B cell (primary cell): ENCODE measurements around the gene GART. TPM values are rescaled to one million over a fixed set of nuclear protein-coding genes. Genes with fewer than 3 reads are reported as not detected.

Source experiments
- ATAC-seq: fragments of 200-7000 bp; cut with Tn5 transposase; one replicate; pipeline ENCODE4 v1.10.0; 2021; ENCODE audit warnings: low read depth, mild to moderate bottlenecking, moderate number of reproducible peaks, moderate library complexity
- CTCF ChIA-PET: fragments of 350-600 bp; sonication (Branson Sonifier 250); formaldehyde crosslinking; loops from one replicate; lab custom pipeline; 2021; ENCODE audit warnings: antibody characterized with exemption, inconsistent platforms; lab: Charles Lee
- POLR2A ChIA-PET: fragments of 350-600 bp; sonication (Branson Sonifier 250); formaldehyde crosslinking; loops from one replicate; lab custom pipeline; 2021; ENCODE audit warnings: antibody characterized with exemption; lab: Charles Lee
- DNase-seq: peaks from one replicate; pipeline ENCODE4 v3.0.0; 2013
- H2AFZ ChIP-seq: 2 replicates; pipeline ENCODE4 v1.6.1; 2012; ENCODE audit warnings: mild to moderate bottlenecking, low read depth, low read length; ENCODE audit not compliant: insufficient read depth, poor library complexity, severe bottlenecking
- H3K27ac ChIP-seq, 2 donors: 1 replicate in 1 of 2; 2 replicates in 1 of 2; pipeline ENCODE4 v1.5.1; 2012 to 2013; ENCODE audit warnings: low read length in 2 of 2, mild to moderate bottlenecking in 2 of 2, moderate library complexity in 1 of 2
- H3K27me3 ChIP-seq, 4 experiments: fragments of 200-600 bp in 1 of 4; sonication (generic) in 1 of 4; replicated peaks in 1 of 4; 1 replicate in 2 of 4; 2 replicates in 2 of 4; pipeline versions ENCODE4 v1.6.1 to v1.7.0; 2013 to 2016; ENCODE audit warnings: low read length in 3 of 4, mild to moderate bottlenecking in 2 of 4, mixed read lengths in 1 of 4, moderate library complexity in 1 of 4; ENCODE audit not compliant: insufficient read depth in 4 of 4, control insufficient read depth in 3 of 4; ENCODE audit errors: control extremely low read depth in 1 of 4
- H3K36me3 ChIP-seq, 2 experiments: replicated peaks in 1 of 2; 1 replicate in 1 of 2; 2 replicates in 1 of 2; pipeline versions ENCODE4 v1.6.1 to v1.7.1; 2013; ENCODE audit warnings: low read length in 1 of 2; ENCODE audit not compliant: insufficient read depth in 2 of 2, control insufficient read depth in 1 of 2; ENCODE audit errors: control extremely low read depth in 1 of 2, extremely low read depth in 1 of 2
- H3K4me1 ChIP-seq, 2 donors: fragments of 200-600 bp in 1 of 2; sonication (generic) in 1 of 2; 1 replicate in 1 of 2; 2 replicates in 1 of 2; pipeline versions ENCODE4 v1.5.1 to v1.6.1; 2013 to 2017; ENCODE audit warnings: low read length in 2 of 2; ENCODE audit not compliant: control insufficient read depth in 2 of 2, insufficient read depth in 2 of 2
- H3K4me2 ChIP-seq: replicated peaks from 2 replicates; pipeline ENCODE3; 2012; ENCODE audit warnings: mild to moderate bottlenecking, low read depth, low read length; ENCODE audit not compliant: poor library complexity, severe bottlenecking
- H3K4me3 ChIP-seq, 5 experiments: fragments of 200-600 bp in 1 of 5; sonication (generic) in 1 of 5; 1 replicate in 3 of 5; 2 replicates in 2 of 5; pipeline versions ENCODE4 v1.5.1 to v1.7.0; 2011 to 2016; ENCODE audit warnings: low read length in 4 of 5, mild to moderate bottlenecking in 4 of 5, low read depth in 2 of 5, control low read depth in 1 of 5, moderate library complexity in 1 of 5; ENCODE audit not compliant: insufficient read depth in 1 of 5; ENCODE audit errors: control extremely low read depth in 1 of 5, extremely low read depth in 1 of 5
- H3K79me2 ChIP-seq: fragments of 200-600 bp; sonication (generic); one replicate; pipeline ENCODE4 v1.6.0; 2016; ENCODE audit warnings: low read length; ENCODE audit not compliant: control insufficient read depth, insufficient read depth
- H3K9ac ChIP-seq: fragments of 200-600 bp; sonication (generic); 2 replicates; pipeline ENCODE4 v1.6.1; 2017; ENCODE audit warnings: mild to moderate bottlenecking, low read length, moderate library complexity
- H3K9me3 ChIP-seq, 3 donors: one replicate each; pipeline versions ENCODE4 v1.6.1 to v1.7.1; 2013; ENCODE audit warnings: low read length in 2 of 3; ENCODE audit not compliant: control insufficient read depth in 2 of 3, insufficient read depth in 1 of 3; ENCODE audit errors: control extremely low read depth in 1 of 3
- H4K20me1 ChIP-seq: 2 replicates; pipeline ENCODE4 v1.6.0; 2012; ENCODE audit warnings: mild to moderate bottlenecking, low read length; ENCODE audit not compliant: insufficient read depth, control insufficient read depth, poor library complexity, severe bottlenecking
- H3K27ac Mint-ChIP-seq: one replicate; pipeline ENCODE4 v1.8.0; 2021; ENCODE audit warnings: mixed read lengths
- H3K27me3 Mint-ChIP-seq: one replicate; pipeline ENCODE4 v1.8.0; 2021; ENCODE audit warnings: mixed read lengths
- H3K4me1 Mint-ChIP-seq: one replicate; pipeline ENCODE4 v1.8.0; 2021; ENCODE audit warnings: mixed read lengths
- H3K4me3 Mint-ChIP-seq: one replicate; pipeline ENCODE4 v1.8.0; 2021; ENCODE audit warnings: mixed read lengths
- H3K9me3 Mint-ChIP-seq: one replicate; pipeline ENCODE4 v1.8.0; 2022; ENCODE audit warnings: mixed read lengths; ENCODE audit not compliant: insufficient read depth
- EZH2 ChIP-seq: IDR thresholded peaks from 2 replicates; pipeline ENCODE4 v1.6.1; 2012; ENCODE audit warnings: borderline replicate concordance, low read depth, mild to moderate bottlenecking, moderate library complexity, low read length; ENCODE audit not compliant: insufficient read depth, poor library complexity, severe bottlenecking
- WGBS: methylation state at CpG from one replicate; pipeline ENCODE4 v1.1.5; 2013; ENCODE audit warnings: missing lambda C conversion rate; ENCODE audit not compliant: insufficient coverage; 5-methylcytosine and 5-hydroxymethylcytosine counted together
- intact Hi-C: fragments of 100-400 bp; cut with micrococcal nuclease; formaldehyde crosslinking; loops from one replicate; pipeline ENCODE4 v1.10.0; 2022
- polyA plus RNA-seq: library from polyadenylated mRNA; depleted of rRNA; stranded (reverse); fragments of >200 nt; gene quantifications from 2 replicates; pipeline ENCODE4 v1.2.3, GENCODE V29; 2012
- total RNA-seq, 2 donors: library from RNA; stranded (reverse); fragments of 120-200 nt in 1 of 2; gene quantifications; 1 replicate in 1 of 2; 2 replicates in 1 of 2; pipeline versions ENCODE4 v1.2.3 to v1.2.4, GENCODE V29; 2013 to 2022

GART gene
- total and polyA plus RNA-seq, 2 donors (not counting 1 experiment from before 2014, with no cell fraction given): 8.7 to 58.3 TPM

GRCh38 chr21:33455686-33456446 is 86.1 kb downstream of the GART start:
- WGBS: no CpG with 5 or more reads among the region's 6 CpGs
- POLR2A ChIA-PET: no interaction called here
- intact Hi-C loops: no loop called here

More at GRCh38 chr21:33455686-33456446, 86.1 kb downstream of the GART start:
- H3K4me1 ChIP-seq: no peaks in the 10 kb centered on the region
- no peak overlapping the region for H2AFZ ChIP-seq
- H3K4me3 Mint-ChIP-seq: no peak overlapping the region
- no peak overlapping the region for H3K4me3 ChIP-seq
- no peak for ATAC-seq
- H3K9me3 Mint-ChIP-seq: no peaks in the 10 kb centered on the region
- no peaks in the 10 kb centered on the region for H3K79me2 ChIP-seq
- H3K27ac Mint-ChIP-seq: no peak overlapping the region
- H3K4me2 ChIP-seq: no peak overlapping the region
- DNase-seq: no peak
- no peaks in the 10 kb centered on the region for H3K4me1 Mint-ChIP-seq
- no peaks in the 10 kb centered on the region for H3K27me3 ChIP-seq
- no peaks in the 10 kb centered on the region for H4K20me1 ChIP-seq
- no peak overlapping the region for H3K27ac ChIP-seq
- peaks cover 2 to 31% of the 10 kb centered on the region in 2 experiments for H3K36me3 ChIP-seq
- no peaks in the 10 kb centered on the region for H3K9me3 ChIP-seq
- H3K9ac ChIP-seq: no peak overlapping the region
- CTCF ChIA-PET: interaction anchor here (1.6 kb wide), 1 partner anchor 259 kb away, joined by 3 read pairs; no protein-coding TSS in a partner anchor
- TF ChIP-seq EZH2: no peak
- no peaks in the 10 kb centered on the region for H3K27me3 Mint-ChIP-seq

Other genes with a start within 250 kb of the GART start
- 55.7 and 57.7 TPM in 2 replicates for gene IFNAR1, start 217.1 kb downstream of the GART start, total RNA-seq
- 14.8 and 71.7 TPM in 2 replicates for gene IFNAR1, start 217.1 kb downstream of the GART start, polyA plus RNA-seq
- 93.9 and 108 TPM in 2 replicates for gene IFNGR2, start 138.7 kb downstream of the GART start, total RNA-seq
- 85.2 and 96.0 TPM in 2 replicates for gene IFNGR2, start 138.7 kb downstream of the GART start, polyA plus RNA-seq
- gene TMEM50B, start 62.1 kb downstream of the GART start, total RNA-seq: 79.0 and 79.5 TPM in 2 replicates
- gene TMEM50B, start 62.1 kb downstream of the GART start, polyA plus RNA-seq: 52.6 and 88.4 TPM in 2 replicates
- gene DNAJC28, start 50.4 kb downstream of the GART start, total RNA-seq: 2.4 and 2.5 TPM in 2 replicates
- 0.17 and 0.30 TPM in 2 replicates for gene DNAJC28, start 50.4 kb downstream of the GART start, polyA plus RNA-seq
- gene SON, start 921 bp upstream of the GART start, total RNA-seq: 441 and 463 TPM in 2 replicates
- gene SON, start 921 bp upstream of the GART start, polyA plus RNA-seq: 92.0 and 107 TPM in 2 replicates
- 6.0 and 6.3 TPM in 2 replicates for gene DONSON, start 46.6 kb upstream of the GART start, total RNA-seq
- gene DONSON, start 46.6 kb upstream of the GART start, polyA plus RNA-seq: 6.2 and 7.0 TPM in 2 replicates
- gene CRYZL1, start 99.6 kb upstream of the GART start, total RNA-seq: 60.6 and 66.9 TPM in 2 replicates
- gene CRYZL1, start 99.6 kb upstream of the GART start, polyA plus RNA-seq: 27.7 and 30.6 TPM in 2 replicates
- 2.4 and 2.5 TPM in 2 replicates for gene ITSN1, start 100.4 kb upstream of the GART start, total RNA-seq
- gene ITSN1, start 100.4 kb upstream of the GART start, polyA plus RNA-seq: 0.31 and 0.37 TPM in 2 replicates